Heart left ventricle (tissue), 16 donors: ENCODE measurements around the gene IPO11. TPM values are rescaled to one million over a fixed set of nuclear protein-coding genes. Genes with fewer than 3 reads are reported as not detected.

Source experiments
- ATAC-seq, 4 donors: fragments of 200-7000 bp; cut with Tn5 transposase; one replicate each; pipeline ENCODE4 v1.9.1; 2020 to 2022; ENCODE audit warnings: moderate library complexity in 4 of 4, mild to moderate bottlenecking in 3 of 4, moderate number of reproducible peaks in 1 of 4
- DNase-seq, 5 donors: peaks; one replicate each; pipeline ENCODE4 v3.0.0-alpha.2; 2020
- H3K27ac ChIP-seq, 12 donors: fragments of 200-600 bp; sonication (generic) in 4 of 12; one replicate each; pipeline versions ENCODE4 v1.5.0 to v1.8.0; 2016 to 2022; ENCODE audit warnings: mild to moderate bottlenecking in 2 of 12
- H3K27me3 ChIP-seq, 9 donors: fragments of 200-600 bp; sonication (generic) in 2 of 9; one replicate each; pipeline versions ENCODE4 v1.5.1 to v1.8.0; 2016 to 2022; ENCODE audit warnings: mild to moderate bottlenecking in 3 of 9
- H3K36me3 ChIP-seq, 9 donors: fragments of 200-600 bp; sonication (generic) in 2 of 9; one replicate each; pipeline versions ENCODE4 v1.5.0 to v1.8.0; 2018 to 2022; ENCODE audit warnings: mild to moderate bottlenecking in 2 of 9
- H3K4me1 ChIP-seq, 12 donors: fragments of 200-600 bp; sonication (generic) in 4 of 12; one replicate each; pipeline versions ENCODE4 v1.5.0 to v1.8.0; 2016 to 2022; ENCODE audit warnings: mild to moderate bottlenecking in 3 of 12
- H3K4me3 ChIP-seq, 12 donors: fragments of 200-600 bp; sonication (generic) in 4 of 12; one replicate each; pipeline versions ENCODE4 v1.5.0 to v1.8.0; 2017 to 2022; ENCODE audit warnings: mild to moderate bottlenecking in 9 of 12, moderate library complexity in 4 of 12
- H3K9me3 ChIP-seq, 12 donors: fragments of 200-600 bp; sonication (generic) in 4 of 12; one replicate each; pipeline versions ENCODE4 v1.5.0 to v1.8.0; 2016 to 2022; ENCODE audit warnings: mild to moderate bottlenecking in 1 of 12
- CTCF ChIP-seq, 12 donors: fragments of 200-600 bp; sonication (generic) in 4 of 12; IDR thresholded peaks; one replicate each; pipeline versions ENCODE4 v1.5.0 to v1.8.0; 2018 to 2022; ENCODE audit warnings: antibody characterized with exemption in 12 of 12, mild to moderate bottlenecking in 5 of 12
- POLR2A ChIP-seq, 2 donors: fragments of 450-650 bp; IDR thresholded peaks; one replicate each; pipeline ENCODE4 v1.6.1; 2017; ENCODE audit warnings: antibody characterized with exemption in 2 of 2, mild to moderate bottlenecking in 2 of 2, moderate library complexity in 2 of 2
- WGBS, 4 donors: extraction: QIAGEN DNeasy Blood & Tissue Kit in 2 of 4; methylation state at CpG; one replicate each; pipeline versions ENCODE4 v1.1.5 to v1.1.7; 2013 to 2018; 5-methylcytosine and 5-hydroxymethylcytosine counted together
- intact Hi-C, 10 donors: fragments of 100-400 bp; cut with DNase I; formaldehyde crosslinking; loops; one replicate each; pipeline versions ENCODE4 v1.11.1 to v1.14.2; 2022
- polyA plus RNA-seq, 2 donors: library from polyadenylated mRNA; stranded (reverse); fragments of 200-250 nt; gene quantifications; one replicate each; pipeline ENCODE4 v1.2.3, GENCODE V29; 2013
- total RNA-seq, 9 donors: library from RNA; depleted of rRNA in 2 of 9; stranded (reverse); fragments of >200 nt in 2 of 9; fragmentation: NEBNext Ultra II Directional in 3 of 9; extraction: Animal tissue kit (Norgen Biotek cat#: 25700) in 3 of 9; gene quantifications; one replicate each; pipeline versions ENCODE4 v1.1.0 to v1.2.4, GENCODE V29; 2016 to 2023
- donor health status: ischemic (EF 13 %, LVEDD 7.1; RV severe dilation, severe dysfunction).
- donor health status: healthy with polysubstance abuse.
- donor health status: DM: no; HTN: yes; CAD: no.
- donor health status: DM: no; HTN: no; CAD: no.
- donor health status: ischemic (EF 25% LVEDD 6.9; RV normal size, moderate dysfunction).
- donor health status: ischemic (EF 25% LVEDD 5.7; RV mildly dilated, moderate dysfunction).
- donor health status: healthy.
- donor health status: DM: yes; HTN: yes; CAD: no.
- donor health status: ischemic (EF 35%, LVEDD 5.7; RV mildly dilated, moderate dysfunction).
- donor health status: nonischemic (EF 11% LVEDD 7.7; RV severe dilation, severe dysfunction).
- donor health status: DM: yes; HTN: yes; CAD: no.
- donor health status: PGD.
- donor health status: ischemic (EF 29% LVEDD 5.4; RV normal size, mild dysfunction).
- donor health status: nonischemic (EF 23%, LVEDD 6.1; RV moderate dilation, normal function).

Gene IPO11
- total and polyA plus RNA-seq, 11 donors: 8.2 to 40.4 (median 29.1) TPM

- DNase-seq (no peak), ATAC-seq (no peak)
- TF ChIP-seq CTCF (IDR thresholded peaks at IDR 0.05) (no peak), POLR2A (IDR thresholded peaks at IDR 0.05) (no peak)
- 79 to 87% (median 85%) methylated on average over 3 of the region's 3 CpGs for WGBS, 4 donors
- intact Hi-C loops: no loop called here
- H3K4me3 ChIP-seq: no peak overlapping the region
- H3K27me3 ChIP-seq: no peaks in the 10 kb centered on the region
- no peak overlapping the region for H3K27ac ChIP-seq
- no peaks in the 10 kb centered on the region for H3K9me3 ChIP-seq
- H3K4me1 ChIP-seq: no peaks in the 10 kb centered on the region
- peaks cover 0 to 21% (median 3%) of the 10 kb centered on the region in 9 donors for H3K36me3 ChIP-seq
These were observed 188.1 kb downstream of the IPO11 start for GRCh38 chr5:62600560-62601252.

GRCh38 chr5:62603934-62604333 is 191.4 kb downstream of the IPO11 start:
- Histone ChIP-seq H3K4me3 (no peak overlapping the region), H3K36me3 (peaks cover 0 to 21% (median 3%) of the 10 kb centered on the region in 9 donors), H3K9me3 (no peaks in the 10 kb centered on the region), H3K27ac (no peak overlapping the region), H3K4me1 (peaks cover 0 to 4% (median 0%) of the 10 kb centered on the region in 12 donors), H3K27me3 (no peaks in the 10 kb centered on the region)
- ATAC-seq (no peak), DNase-seq (no peak)
- intact Hi-C loops: no loop called here
- TF ChIP-seq POLR2A (IDR thresholded peaks at IDR 0.05) (no peak), CTCF (IDR thresholded peaks at IDR 0.05) (no peak)
- WGBS, 4 donors: 96 to 99% (median 98%) methylated on average over 5 of the region's 5 CpGs

GRCh38 chr5:62605638-62606037 is 193.1 kb downstream of the IPO11 start:
- no peak for ATAC-seq
- Histone ChIP-seq H3K36me3 (peaks cover 0 to 21% (median 8%) of the 10 kb centered on the region in 9 donors), H3K4me1 (peaks cover 0 to 4% (median 0%) of the 10 kb centered on the region in 12 donors), H3K4me3 (no peak overlapping the region), H3K27ac (no peak overlapping the region), H3K9me3 (no peaks in the 10 kb centered on the region), H3K27me3 (no peaks in the 10 kb centered on the region)
- 91 to 97% (median 94%) methylated on average over 4 of the region's 4 CpGs for WGBS, 4 donors
- intact Hi-C loops: no loop called here
- no peak for TF ChIP-seq POLR2A (IDR thresholded peaks at IDR 0.05)
- no peak for TF ChIP-seq CTCF (IDR thresholded peaks at IDR 0.05)
- no peak for DNase-seq

- Histone ChIP-seq H3K4me3 (no peak overlapping the region), H3K36me3 (peaks cover 0 to 19% (median 8%) of the 10 kb centered on the region in 9 donors), H3K4me1 (peaks cover 0 to 4% (median 0%) of the 10 kb centered on the region in 12 donors), H3K9me3 (no peaks in the 10 kb centered on the region), H3K27ac (no peak overlapping the region), H3K27me3 (no peaks in the 10 kb centered on the region)
- intact Hi-C loops: no loop called here
- DNase-seq: no peak
- no peak for ATAC-seq
- TF ChIP-seq CTCF (IDR thresholded peaks at IDR 0.05) (no peak), POLR2A (IDR thresholded peaks at IDR 0.05) (no peak)
- WGBS, 4 donors: 47 to 77% (median 61%) methylated on average over 1 of the region's 1 CpG
These were observed 194.3 kb downstream of the IPO11 start for GRCh38 chr5:62606878-62607277.
